GM21825 (cell line): ENCODE results near the gene MST1.

Experiments used
- ATAC-seq: cut with Tn5 transposase; IDR thresholded peaks from one replicate; pipeline ENCODE4 v1.9.1; 2021; ENCODE audit warnings: mild to moderate bottlenecking, moderate library complexity; ENCODE audit not compliant: unreplicated experiment

MST1 gene

DNA sequence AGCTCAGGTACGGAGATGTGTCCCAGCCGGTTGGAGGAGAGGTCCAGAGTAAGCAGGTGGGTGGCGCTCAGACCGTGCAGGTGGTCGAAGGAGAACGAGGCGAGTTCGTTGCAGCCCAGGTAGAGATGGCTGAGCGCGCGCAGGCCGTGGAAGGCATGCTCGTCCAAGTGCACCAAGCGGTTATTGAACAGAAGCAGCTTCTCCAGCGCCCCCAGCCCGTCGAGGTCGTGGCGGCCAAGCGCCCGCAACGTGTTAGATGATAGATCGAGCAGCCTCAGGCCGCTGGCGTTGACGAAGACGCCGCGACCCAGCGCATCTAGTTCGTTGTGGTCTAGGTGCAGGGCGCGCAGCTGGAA lies 29.6 kb upstream of the MST1 start:
- no peak for ATAC-seq

DNA sequence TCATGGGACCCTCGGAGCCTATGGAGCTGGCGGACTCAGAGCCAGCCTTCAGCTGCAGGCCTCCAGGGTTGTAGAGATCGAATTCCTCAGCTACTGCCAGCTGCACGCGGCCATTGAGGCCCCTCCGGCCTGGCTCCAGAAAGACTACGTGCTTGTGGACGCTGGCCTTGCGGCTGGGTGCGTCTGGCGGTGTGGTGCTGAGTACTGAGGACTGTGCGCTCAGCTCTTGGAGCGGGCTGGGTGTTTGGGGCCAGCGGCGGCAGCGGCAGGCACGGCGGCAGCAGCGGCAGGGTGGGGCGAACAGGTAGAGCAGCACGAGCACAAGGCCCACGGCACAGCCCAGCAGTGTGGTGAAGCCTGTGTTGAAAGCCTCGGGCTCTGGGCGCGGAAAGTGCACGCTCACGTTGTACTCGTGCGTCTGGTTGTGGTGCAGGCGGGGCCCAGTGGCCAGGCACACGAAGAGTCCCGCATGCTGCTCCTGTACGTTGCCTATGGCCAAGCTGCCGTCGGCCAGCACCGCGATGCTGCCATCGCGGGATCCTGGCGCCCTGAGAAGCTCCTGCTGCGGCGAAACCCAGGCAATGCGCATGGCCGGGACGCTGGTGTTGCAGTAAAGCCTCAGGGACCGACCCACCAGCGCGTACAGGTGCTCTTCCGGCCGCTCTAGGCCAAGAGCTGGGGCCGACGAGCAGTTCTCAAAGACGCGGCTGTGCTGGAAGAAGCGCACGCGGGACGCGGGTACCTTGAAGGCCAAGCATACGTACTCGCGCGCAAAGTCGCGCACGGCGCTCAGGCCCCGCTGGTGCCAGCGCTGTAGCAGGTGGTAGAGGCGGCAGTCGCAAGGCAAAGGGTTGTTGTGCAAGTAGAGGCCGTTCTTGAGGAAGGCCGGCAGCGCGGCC lies 28.9 kb upstream of the MST1 start:
- no peak for ATAC-seq

DNA sequence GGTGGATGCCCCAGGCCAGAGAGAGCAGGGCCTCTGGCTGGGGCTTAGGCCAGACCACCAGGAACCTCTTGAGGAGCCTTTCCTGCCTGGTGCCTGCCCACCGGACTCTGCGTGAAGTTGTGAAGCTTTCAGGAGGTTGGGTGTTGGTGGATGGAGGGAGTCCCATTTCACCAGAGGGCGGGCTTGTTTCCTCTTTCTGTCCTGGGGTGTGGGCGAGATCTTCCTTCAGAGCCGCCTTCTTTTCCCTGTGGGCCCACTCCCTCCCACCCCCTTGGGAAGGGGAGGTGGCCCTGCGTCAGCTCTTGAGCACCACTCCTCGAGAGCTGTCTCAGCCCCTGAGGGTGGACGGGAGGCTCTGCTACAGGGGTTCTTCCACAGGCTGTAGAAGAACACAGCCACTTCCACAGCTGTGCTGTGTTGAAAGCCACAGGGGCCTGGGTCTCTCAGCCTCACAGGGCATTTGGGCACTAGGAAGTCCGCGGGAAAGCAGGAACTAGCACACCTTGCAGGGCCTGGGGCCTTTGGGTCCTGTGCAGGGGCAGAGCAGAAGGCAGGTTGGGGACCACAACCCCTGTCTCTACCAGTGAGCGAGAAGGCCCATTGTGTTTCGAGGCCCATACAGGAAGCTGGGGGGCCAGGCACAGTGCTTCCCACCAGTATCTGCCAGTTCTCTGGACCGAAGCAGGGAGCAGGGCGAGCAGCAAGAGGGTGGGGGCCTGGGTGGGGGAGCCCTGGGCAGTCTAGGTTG lies 28.1 kb upstream of the MST1 start:
- no peak for ATAC-seq

DNA sequence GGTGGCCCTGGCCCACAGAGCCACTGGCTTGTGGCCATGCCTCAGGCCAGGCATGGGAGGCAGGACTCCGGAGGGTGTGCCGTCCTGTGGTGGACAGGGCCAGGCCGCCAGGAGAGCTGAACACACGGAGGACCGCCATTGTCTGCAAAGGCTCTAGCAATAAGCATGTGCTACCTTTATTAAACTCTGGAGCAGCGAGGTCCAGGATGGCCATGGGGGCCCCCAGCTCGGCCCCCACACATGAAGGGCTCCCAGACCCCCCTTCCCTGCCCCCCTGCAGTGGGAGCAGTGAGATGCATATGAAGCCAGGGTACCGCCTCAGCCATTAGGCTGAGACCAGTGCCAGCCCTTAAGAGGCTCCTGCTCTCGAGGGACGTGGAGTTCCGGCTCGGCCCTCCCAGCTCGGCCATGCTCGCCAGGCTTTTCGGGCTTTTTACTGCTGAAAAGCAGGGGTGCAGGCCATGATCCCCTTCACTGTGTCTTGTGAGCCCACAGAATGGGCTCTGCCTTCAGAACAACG lies 27.5 kb upstream of the MST1 start:
- no peak for ATAC-seq

DNA sequence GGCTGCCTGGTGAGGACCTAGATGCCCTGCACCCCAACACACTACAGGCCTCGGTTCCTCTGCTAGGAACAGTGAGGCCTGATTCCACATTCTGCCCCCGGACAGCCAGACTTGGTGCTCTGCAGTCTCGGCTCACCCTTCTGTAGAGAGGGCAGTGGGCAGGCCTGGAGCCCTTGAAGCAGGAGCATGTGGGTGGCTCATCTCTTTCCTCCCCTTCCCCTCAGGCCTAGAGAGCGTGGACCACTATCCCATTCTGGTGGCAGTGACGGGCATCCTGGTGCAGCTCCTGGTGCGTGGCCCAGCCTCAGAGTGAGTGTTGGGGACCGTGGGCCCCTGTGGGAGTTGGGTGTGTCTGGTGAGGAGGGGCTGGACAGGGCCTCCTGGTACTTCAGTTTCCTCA lies 26.9 kb upstream of the MST1 start:
- ATAC-seq = no peak

DNA sequence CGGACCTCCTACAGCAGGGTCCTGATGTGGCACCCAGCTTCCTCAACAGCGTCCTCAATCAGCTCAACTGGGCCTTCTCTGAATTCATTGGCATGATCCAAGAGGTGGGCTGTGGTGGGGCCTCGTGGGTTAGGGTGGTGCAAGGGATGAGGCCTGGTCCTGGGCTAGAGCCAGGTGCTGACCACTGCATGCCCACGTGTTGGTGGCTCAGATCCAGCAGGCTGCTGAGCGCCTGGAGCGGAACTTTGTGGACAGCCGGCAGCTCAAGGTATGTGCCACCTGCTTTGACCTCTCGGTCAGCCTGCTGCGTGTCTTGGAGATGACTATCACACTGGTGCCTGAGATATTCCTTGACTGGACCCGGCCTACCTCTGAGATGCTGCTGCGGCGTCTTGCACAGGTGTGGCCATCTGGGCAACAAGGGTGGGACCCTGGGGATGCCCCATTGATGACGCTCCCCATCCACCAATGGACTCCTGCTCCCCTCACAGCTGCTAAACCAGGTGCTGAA lies 26.4 kb upstream of the MST1 start:
- ATAC-seq = no peak

DNA sequence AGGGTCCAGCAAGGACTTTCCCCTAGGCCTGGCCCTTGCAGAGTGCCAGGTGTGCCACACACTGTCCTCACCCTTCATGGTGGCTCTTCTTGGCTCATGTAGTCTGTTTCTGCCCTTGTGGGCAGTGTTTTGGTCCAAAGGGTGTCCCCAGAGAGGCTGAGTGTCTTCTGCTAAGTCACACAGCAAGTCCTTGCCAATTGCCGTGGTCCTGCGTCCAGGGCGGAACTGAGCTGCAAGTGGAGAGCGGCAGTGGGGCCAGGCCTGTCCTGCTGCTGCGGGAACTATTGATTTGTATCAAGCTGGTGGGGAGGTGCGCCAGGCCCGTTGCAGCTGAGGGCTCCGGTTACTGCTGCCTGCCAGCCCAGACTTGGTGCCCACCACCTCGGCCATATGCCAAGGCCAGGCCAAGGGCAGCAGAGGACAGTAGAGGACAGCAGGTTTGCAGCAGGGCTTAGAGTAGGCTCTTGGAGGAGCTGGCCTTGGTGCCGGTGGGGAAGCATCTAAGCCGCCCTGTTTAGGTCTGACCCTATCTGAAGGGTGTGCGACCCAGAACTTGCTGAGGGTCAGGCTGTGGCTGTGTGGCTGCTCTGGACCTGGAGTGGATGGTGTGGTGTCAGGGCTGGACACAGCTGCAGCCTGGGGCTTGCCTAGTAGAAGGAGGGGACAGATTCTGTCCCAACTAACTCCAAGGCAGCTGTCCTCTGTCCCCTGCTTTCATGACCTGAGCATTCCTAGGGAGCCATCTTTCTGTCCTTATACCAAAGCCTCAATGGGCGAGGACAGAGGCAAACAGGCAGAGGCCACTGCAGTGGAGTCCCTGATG lies 25.7 kb upstream of the MST1 start:
- no peak for ATAC-seq

DNA sequence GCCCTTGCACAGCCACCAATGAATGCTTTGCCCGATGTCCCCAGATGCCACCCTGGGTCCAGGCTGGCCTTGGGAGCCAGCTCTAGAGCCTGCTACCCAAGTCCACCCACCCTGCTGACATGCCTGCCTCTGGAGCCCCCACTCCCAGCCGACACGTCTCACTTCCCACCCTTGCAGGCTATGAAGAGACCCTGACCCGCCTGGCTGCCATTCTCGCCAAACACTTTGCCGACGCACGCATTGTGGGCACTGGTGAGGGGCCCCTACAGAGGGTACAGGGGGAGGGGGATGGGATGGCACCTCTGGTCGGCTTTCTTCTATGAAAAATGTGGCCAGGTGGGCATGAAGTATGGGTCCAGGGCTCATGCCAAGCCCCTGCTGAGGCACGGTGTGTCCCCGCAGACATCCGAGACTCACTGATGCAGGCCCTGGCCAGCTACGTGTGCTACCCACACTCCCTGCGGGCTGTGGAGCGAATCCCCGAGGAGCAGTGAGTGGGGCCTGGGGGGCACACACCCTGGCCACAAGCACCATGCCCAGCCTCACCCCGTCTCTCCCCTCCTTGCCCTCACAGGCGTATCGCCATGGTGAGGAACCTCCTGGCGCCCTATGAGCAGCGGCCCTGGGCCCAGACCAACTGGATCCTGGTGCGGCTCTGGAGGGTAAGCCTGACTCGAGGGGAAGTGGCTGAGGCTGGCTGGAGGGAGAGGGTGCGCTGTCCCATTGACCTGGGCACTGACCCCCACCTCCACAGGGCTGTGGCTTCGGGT lies 24.2 kb upstream of the MST1 start:
- ATAC-seq = no peak

DNA sequence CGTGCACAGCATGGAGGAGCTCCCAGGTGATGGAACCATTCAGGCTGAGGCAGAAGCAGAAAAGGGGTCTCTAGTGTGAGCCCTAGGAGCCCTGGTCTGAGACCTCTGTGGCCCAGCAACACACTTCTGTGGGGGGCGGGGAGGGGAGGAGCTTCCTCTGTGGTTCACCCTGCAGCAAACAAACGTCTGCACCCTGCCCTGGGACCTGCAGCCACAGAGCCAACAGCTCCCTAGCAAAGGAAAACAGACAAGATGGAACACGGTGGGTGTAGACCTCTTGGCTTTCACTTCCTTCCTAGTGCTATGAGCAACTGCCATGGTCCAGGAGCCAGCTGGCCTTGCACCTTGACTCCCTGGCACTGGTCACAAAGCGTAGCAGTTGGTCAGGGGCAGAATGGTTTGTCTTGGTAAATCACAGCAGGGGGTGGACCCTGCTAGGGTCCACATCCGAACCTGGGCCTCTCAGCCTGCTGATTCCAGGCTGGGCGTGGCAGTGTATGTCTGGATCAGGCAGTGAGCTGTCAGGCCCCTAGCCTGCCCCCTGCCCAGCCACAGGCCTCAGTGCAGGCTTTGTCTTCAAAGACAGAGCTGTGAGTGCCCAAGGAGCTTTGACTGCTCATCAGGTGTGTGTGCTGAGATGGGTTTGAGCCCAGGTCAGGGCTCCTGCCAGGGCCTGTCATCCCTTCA lies 23.5 kb upstream of the MST1 start:
- no peak for ATAC-seq

DNA sequence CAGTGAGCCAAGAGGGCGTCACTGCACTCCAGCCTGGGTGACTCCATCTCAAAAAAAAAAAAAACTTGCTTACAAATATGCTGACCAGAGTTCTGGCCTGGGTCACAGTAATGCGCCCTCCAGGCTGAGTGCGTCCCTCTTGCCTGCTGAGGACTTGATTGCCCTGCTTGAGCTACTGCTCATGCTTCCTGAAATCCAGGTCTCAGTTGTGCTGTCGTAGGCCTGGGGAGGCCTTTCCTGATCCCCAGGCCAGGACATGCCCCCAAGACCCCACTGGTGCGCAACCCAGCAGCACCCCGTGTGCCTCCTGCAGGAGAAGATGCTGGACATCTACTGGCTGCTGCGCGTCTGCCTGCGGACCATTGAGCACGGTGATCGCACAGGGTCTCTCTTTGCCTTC lies 22.9 kb upstream of the MST1 start:
- ATAC-seq = no peak

DNA sequence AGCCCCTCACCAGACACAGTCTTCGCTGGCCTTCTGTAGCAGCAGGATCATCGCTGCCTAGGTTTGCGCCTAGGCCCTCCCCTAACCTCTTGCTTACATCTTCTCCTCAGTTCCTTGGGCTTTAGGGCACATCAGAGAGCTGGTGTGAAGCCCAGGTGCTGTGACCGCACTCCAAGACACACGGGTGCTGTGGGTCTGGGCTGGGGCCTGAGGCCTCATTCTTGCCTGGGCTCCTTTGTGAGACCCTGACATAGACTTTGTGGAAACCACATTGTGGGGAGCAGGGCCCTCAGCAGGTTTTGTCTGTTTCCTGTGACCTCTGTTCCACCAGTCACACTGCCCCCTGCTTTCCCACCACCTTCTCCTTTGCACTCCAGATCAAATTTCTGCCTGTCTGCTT lies 22.2 kb upstream of the MST1 start:
- no peak for ATAC-seq

DNA sequence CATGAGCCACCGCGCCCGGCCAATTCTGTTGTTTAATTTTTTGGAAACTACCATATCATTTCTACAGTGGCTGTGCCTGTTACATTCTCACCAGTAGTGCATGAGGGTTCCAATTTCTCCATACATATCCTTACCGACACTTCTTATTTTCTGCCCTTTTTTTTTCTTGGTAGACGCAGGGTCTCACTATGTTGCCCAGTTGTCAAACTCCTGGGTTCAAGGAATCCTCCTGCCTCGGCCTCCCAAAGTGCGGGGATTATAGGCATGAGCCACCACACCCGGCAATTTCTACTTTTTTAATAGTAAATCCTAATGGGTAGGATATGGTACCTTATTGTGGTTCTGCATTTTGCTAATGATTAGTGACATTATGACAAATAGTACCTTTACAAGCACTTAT lies 20.6 kb upstream of the MST1 start:
- ATAC-seq = no peak

DNA sequence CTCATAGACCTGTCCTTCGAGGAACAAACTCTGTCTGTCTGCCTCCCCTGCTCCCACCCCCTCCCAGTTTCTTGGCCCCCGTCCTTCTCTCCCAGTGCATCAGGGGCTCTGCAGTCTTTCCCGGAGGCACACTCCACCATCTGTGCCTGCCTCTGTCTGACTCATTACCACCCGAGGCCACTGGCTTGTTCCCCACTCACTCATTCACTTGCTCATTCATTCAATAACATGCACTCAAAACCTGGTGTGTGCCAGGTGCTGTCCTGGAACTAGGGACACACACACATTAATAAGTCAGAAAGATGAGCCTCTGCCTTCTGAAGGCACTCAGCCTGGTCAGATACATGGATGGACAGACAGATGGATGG lies 17.8 kb upstream of the MST1 start:
- ATAC-seq = no peak

DNA sequence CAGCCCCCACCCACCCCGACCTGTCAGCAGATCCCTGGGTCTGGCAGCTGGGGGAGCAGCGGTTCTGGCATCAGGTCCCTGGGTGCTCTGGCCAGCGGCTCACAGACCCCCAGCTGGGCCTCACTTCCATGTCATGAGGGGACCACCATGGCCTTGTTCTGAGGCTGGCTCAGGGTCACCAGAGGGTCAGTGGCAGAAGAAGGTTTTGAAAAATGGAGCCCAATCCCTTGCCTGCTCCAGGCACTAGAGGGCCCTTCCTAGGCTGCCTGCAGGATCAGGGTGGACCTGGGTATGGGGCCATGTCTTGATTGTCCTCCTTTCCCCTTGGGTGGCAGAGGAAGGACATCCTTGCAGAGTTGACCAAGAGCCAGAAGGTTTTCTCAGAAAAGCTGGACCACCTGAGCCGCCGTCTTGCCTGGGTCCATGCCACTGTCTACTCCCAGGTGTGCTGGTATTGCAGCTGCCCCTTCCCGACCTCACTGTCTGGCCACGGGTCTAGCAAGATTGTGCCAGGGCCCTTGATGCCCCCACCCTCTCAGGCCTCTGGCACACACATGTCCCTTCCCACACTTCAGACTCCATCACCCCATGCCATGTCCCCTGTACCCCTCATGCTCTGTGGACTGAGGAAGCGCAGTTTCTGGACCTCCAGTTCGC lies 17.3 kb upstream of the MST1 start:
- ATAC-seq = no peak

DNA sequence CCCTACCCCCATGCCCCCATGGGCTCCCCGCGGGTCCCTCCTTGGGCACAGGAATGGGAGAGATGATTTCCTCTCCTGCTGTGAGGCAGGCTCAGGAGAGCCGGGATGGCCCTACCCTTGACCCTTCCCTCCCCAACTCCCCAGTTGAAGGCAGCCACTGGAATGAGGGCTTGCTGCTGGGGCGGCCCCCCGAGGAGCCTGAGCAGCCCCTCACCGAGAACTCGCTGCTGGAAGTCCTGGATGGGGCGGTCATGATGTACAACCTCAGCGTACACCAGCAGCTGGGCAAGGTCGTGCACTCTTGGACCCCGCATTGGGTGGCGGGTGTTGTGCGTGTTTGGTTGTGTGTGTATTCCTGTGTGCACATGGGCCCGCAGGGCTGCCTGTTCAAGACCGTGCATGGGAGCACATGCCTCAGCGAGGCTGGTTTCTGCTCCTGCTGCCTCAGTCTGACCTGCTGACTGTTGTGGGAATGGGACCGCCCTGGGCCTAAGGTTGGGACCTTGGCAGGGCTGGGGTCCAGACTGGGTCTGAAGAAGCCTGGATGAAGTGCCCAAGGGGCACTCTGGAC lies 16.2 kb upstream of the MST1 start:
- ATAC-seq = no peak

DNA sequence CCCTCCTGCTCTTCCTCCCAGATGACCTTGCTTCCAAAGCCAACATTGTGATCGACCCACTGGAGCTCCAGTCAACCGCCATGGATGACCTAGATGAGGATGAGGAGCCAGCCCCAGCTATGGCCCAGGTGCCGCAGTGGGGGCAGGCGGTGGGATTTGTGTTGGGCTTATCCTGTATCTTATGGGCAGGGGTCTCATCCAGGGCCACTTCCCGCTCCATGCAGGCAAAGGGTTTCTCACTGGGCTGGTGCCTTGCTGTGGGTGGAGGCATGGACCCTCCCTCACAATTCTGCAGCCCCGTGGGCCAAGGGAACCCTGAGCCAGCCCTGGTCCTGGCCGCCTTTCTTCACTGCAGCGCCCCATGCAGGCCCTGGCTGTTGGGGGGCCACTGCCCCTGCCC lies 15.4 kb upstream of the MST1 start:
- ATAC-seq = no peak

DNA sequence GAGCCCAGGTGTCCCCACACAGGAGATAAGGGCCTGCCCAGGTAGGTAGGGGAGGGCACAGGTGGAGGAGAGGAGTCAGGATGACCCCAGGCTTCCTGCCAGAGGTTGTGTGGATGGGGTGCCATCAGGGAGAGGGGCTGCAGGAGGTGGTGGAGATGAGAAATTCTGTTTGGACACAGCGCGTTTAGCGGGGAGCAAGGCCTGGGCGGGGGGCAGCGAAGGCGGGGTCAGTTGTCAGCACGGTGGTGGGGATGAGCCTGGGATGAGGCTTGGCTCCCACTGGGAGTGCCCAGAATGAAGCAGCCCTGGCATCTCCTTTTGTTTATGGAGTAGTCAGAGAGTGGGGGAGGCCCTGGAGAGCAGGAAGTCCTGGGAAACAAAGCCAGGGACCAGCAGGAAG lies 14.7 kb upstream of the MST1 start:
- no peak for ATAC-seq

DNA sequence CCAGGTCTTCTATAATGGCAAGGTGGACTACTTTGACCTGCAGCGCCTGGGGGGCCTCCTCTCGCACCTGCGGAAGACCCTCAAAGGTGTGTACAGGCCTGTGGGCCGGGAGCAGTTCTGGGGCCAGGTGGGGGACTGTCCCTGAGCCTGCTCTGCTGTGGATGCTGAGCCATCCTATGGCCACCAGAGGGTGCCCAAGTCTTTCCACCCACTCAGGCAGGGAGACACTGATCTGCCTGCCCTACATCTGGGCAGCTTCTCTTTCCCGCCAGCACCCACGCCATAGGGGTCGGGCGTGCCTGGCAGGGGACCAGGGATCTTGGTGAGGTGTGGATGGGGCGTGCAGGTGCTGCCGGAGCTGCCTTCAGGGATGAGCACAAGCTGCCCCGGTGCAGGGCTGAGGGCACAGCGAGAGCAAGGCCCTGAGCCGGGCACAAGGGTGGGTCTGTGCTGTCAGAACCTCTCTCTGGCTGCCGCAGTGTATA lies 14.2 kb upstream of the MST1 start:
- ATAC-seq = peak; percentile 65

DNA sequence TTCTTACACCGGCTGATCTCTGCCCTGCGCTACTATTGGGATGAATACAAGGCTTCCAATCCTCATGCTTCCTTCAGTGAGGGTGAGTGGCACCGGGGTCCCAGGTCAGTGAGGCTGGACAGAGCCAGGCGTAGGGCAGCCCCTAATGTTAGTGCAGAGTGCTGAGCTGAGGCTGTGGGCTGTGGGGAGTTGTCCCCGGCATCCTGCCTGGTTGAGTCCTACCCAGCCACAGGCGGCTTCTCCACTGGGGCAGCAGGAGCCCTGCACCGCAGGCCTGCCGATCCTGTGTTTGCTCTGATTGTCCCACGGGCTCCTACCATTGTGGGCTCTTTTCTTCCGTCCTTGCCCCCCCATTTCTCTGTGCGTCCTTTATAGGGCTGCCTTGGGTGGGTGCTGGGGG lies 13.4 kb upstream of the MST1 start:
- no peak for ATAC-seq
